ENCODE results near the gene TCEAL2.
A peak's percentile ranks its signal among the peaks of the same experiment; 100 is the strongest.

TCEAL2 gene

GRCh38 chrX:102154218-102154860, 28.9 kb downstream of the TCEAL2 start:
- DNase-seq: peak; percentile 8
- H3K9me2 ChIP-seq (replicated peaks; ENCODE audit: insufficient read depth, low read length): no peaks in the 10 kb centered on the region
- H3K27ac ChIP-seq (ENCODE audit: low read length): peak overlapping the region; percentile 39; the same call in 1 of the 2 replicates
- peak; percentile 50 for TF ChIP-seq CTCF (IDR thresholded peaks at IDR 0.05; ENCODE audit: low read length)
- TF ChIP-seq EZH2 (optimal IDR thresholded peaks at IDR 0.05; ENCODE audit: low read depth, low read length): no peak
- TF ChIP-seq EZH2phosphoT487 (IDR thresholded peaks at IDR 0.05; ENCODE audit: low read length): no peak
- no peaks in the 10 kb centered on the region for H3K27me3 ChIP-seq (replicated peaks; ENCODE audit: insufficient read depth, low read length)
- peak overlapping the region; percentile 81 for H3K4me3 ChIP-seq (ENCODE audit: low read length)
- no peaks in the 10 kb centered on the region for H3K4me1 ChIP-seq (ENCODE audit: low read length)
- no peaks in the 10 kb centered on the region for H3K79me2 ChIP-seq (ENCODE audit: low read length)
- H3K9ac ChIP-seq (ENCODE audit: low read length): peak overlapping the region; percentile 71; the same call in 1 of the 2 replicates
- H4K20me1 ChIP-seq (ENCODE audit: insufficient read depth, low read length): no peaks in the 10 kb centered on the region
- H2AFZ ChIP-seq (ENCODE audit: low read length): peak overlapping the region; percentile 59; the same call in 1 of the 2 replicates
- peak overlapping the region; percentile 38; the same call in 1 of the 2 replicates for H3K4me2 ChIP-seq (ENCODE audit: low read depth, low read length)
- H3K9me3 ChIP-seq (replicated peaks; ENCODE audit: insufficient read depth, low read length): no peaks in the 10 kb centered on the region
- no peaks in the 10 kb centered on the region for H3F3A ChIP-seq (ENCODE audit: insufficient read depth, low read length)
- H3K36me3 ChIP-seq (replicated peaks; ENCODE audit: insufficient read depth, low read length): no peaks in the 10 kb centered on the region

GRCh38 chrX:102154900-102155805, 29.7 kb downstream of the TCEAL2 start:
- Histone ChIP-seq H4K20me1 (ENCODE audit: insufficient read depth, low read length) (no peaks in the 10 kb centered on the region), H3K27me3 (replicated peaks; ENCODE audit: insufficient read depth, low read length) (no peaks in the 10 kb centered on the region), H2AFZ (ENCODE audit: low read length) (peak overlapping the region; percentile 59), H3K9me2 (replicated peaks; ENCODE audit: insufficient read depth, low read length) (no peaks in the 10 kb centered on the region), H3K4me1 (ENCODE audit: low read length) (no peaks in the 10 kb centered on the region), H3K9ac (ENCODE audit: low read length) (peak overlapping the region; percentile 71), H3K4me2 (ENCODE audit: low read depth, low read length) (peak overlapping the region; percentile 38), H3K79me2 (ENCODE audit: low read length) (no peaks in the 10 kb centered on the region), H3K4me3 (ENCODE audit: low read length) (peak overlapping the region; percentile 81), H3K36me3 (replicated peaks; ENCODE audit: insufficient read depth, low read length) (no peaks in the 10 kb centered on the region), H3F3A (ENCODE audit: insufficient read depth, low read length) (no peaks in the 10 kb centered on the region), H3K9me3 (replicated peaks; ENCODE audit: insufficient read depth, low read length) (no peaks in the 10 kb centered on the region), H3K27ac (ENCODE audit: low read length) (peak overlapping the region; percentile 39; the same call in 1 of the 2 replicates)
- DNase-seq: peak; percentile 37
- TF ChIP-seq EZH2 (optimal IDR thresholded peaks at IDR 0.05; ENCODE audit: low read depth, low read length) (no peak), EZH2phosphoT487 (IDR thresholded peaks at IDR 0.05; ENCODE audit: low read length) (no peak), CTCF (IDR thresholded peaks at IDR 0.05; ENCODE audit: low read length) (no peak)

- Histone ChIP-seq H3K36me3 (replicated peaks; ENCODE audit: insufficient read depth, low read length) (no peaks in the 10 kb centered on the region), H2AFZ (ENCODE audit: low read length) (peak within 1 kb of the TSS; percentile 63), H3K9me2 (replicated peaks; ENCODE audit: insufficient read depth, low read length) (no peaks in the 10 kb centered on the region), H3K79me2 (ENCODE audit: low read length) (no peaks in the 10 kb centered on the region), H3K27ac (ENCODE audit: low read length) (peak within 1 kb of the TSS; percentile 39; the same call in 1 of the 2 replicates), H3K9me3 (replicated peaks; ENCODE audit: insufficient read depth, low read length) (no peaks in the 10 kb centered on the region), H3K9ac (ENCODE audit: low read length) (peak within 1 kb of the TSS; percentile 71), H3K4me3 (ENCODE audit: low read length) (peak within 1 kb of the TSS; percentile 81), H3K4me1 (ENCODE audit: low read length) (no peaks in the 10 kb centered on the region), H3K4me2 (ENCODE audit: low read depth, low read length) (peak within 1 kb of the TSS; percentile 62), H4K20me1 (ENCODE audit: insufficient read depth, low read length) (no peaks in the 10 kb centered on the region), H3F3A (ENCODE audit: insufficient read depth, low read length) (no peaks in the 10 kb centered on the region), H3K27me3 (replicated peaks; ENCODE audit: insufficient read depth, low read length) (no peaks in the 10 kb centered on the region)
- no peak for TF ChIP-seq EZH2 (optimal IDR thresholded peaks at IDR 0.05; ENCODE audit: low read depth, low read length)
- no peak for TF ChIP-seq CTCF (IDR thresholded peaks at IDR 0.05; ENCODE audit: low read length)
- no peak for TF ChIP-seq EZH2phosphoT487 (IDR thresholded peaks at IDR 0.05; ENCODE audit: low read length)
- peak; percentile 79 for DNase-seq
Observed at GRCh38 chrX:102155806-102156179, 30.3 kb downstream of the TCEAL2 start, which contains the start of gene BEX5. BEX5 (minus strand) TSS chrX:102155977; CDS start chrX:102154265, 1,712 bp downstream.
